ENCODE data around the gene RCE1. TPM values are rescaled to one million over a fixed set of nuclear protein-coding genes. Genes with fewer than 3 reads are reported as not detected.

RCE1 gene
- total RNA-seq, 2 donors from 2014 or later: 22.2 to 38.0 TPM

GRCh38 chr11:66886671-66887221 is 43.5 kb downstream of the RCE1 start:
- H3K9me3 Mint-ChIP-seq: no peaks in the 10 kb centered on the region
- ATAC-seq: no peak

GRCh38 chr11:66887526-66887925 is 44.3 kb downstream of the RCE1 start:
- Mint-ChIP-seq H3K36me3 (no peaks in the 10 kb centered on the region), H3K9me3 (no peaks in the 10 kb centered on the region), H3K27ac (peak overlapping the region in 1 of 2 donors; percentile 17)
- DNase-seq (ENCODE audit: low spot score in 2 of 2) (no peak), ATAC-seq (no peak)

More at GRCh38 chr11:66886671-66887221, 43.5 kb downstream of the RCE1 start:
- Mint-ChIP-seq H3K36me3 (no peaks in the 10 kb centered on the region), H3K27ac (peak overlapping the region; percentile 9 to 22)
- no peak for DNase-seq (ENCODE audit: low spot score in 2 of 2)

GRCh38 chr11:66888282-66888681 is 45.0 kb downstream of the RCE1 start:
- Mint-ChIP-seq H3K9me3 (no peaks in the 10 kb centered on the region), H3K27ac (peak overlapping the region in 1 of 2 donors; percentile 18), H3K36me3 (no peaks in the 10 kb centered on the region)
- no peak for ATAC-seq
- no peak for DNase-seq (ENCODE audit: low spot score in 2 of 2)

GRCh38 chr11:66889960-66890359 is 46.7 kb downstream of the RCE1 start:
- no peak for ATAC-seq
- Mint-ChIP-seq H3K9me3 (no peaks in the 10 kb centered on the region), H3K36me3 (no peaks in the 10 kb centered on the region), H3K27ac (no peak overlapping the region)
- DNase-seq (ENCODE audit: low spot score in 2 of 2): no peak

- ATAC-seq (peak; percentile 99 to 100), DNase-seq (ENCODE audit: low spot score in 2 of 2) (peak; percentile 60 to 67)
- Mint-ChIP-seq H3K27ac (peak overlapping the region; percentile 15 to 49), H3K36me3 (no peaks in the 10 kb centered on the region), H3K9me3 (no peaks in the 10 kb centered on the region)
Measured at GRCh38 chr11:66891851-66892660, 48.8 kb downstream of the RCE1 start.

- Mint-ChIP-seq H3K27ac (peak overlapping the region in 1 of 2 donors; percentile 7), H3K9me3 (no peaks in the 10 kb centered on the region), H3K36me3 (no peaks in the 10 kb centered on the region)
- ATAC-seq (no peak), DNase-seq (ENCODE audit: low spot score in 2 of 2) (no peak)
Measured at GRCh38 chr11:66892911-66893310, 49.7 kb downstream of the RCE1 start.

- H3K27ac Mint-ChIP-seq: no peak overlapping the region
- ATAC-seq (no peak), DNase-seq (ENCODE audit: low spot score in 2 of 2) (no peak)
- no peaks in the 10 kb centered on the region for H3K9me3 Mint-ChIP-seq
- H3K36me3 Mint-ChIP-seq: no peaks in the 10 kb centered on the region
Measured at GRCh38 chr11:66894141-66894540, 50.9 kb downstream of the RCE1 start.

Other genes with a start within 250 kb of the RCE1 start
- gene RBM14, start 226.8 kb upstream of the RCE1 start, total RNA-seq: 100 to 1,000 TPM; 147 to 182 TPM
- 100 to 1,000 TPM in 1 of 2 donors, 10 to 100 TPM in 1; 87.0 to 132 TPM for gene RBM4, start 204.7 kb upstream of the RCE1 start, total RNA-seq
- gene RBM4B, start 165.6 kb upstream of the RCE1 start, total RNA-seq: 10 to 100 TPM; 15.2 to 19.8 TPM
- 1 to 10 TPM; 1.4 to 1.8 TPM for gene SPTBN2, start 114.2 kb upstream of the RCE1 start, total RNA-seq
- 10 to 100 TPM; 23.9 TPM for gene LRFN4, start 13.6 kb downstream of the RCE1 start, total RNA-seq
- gene PC, start 114.9 kb downstream of the RCE1 start, total RNA-seq: 10 to 100 TPM in 1 of 2 donors, 1 to 10 TPM in 1; 4.6 to 11.5 TPM
- gene C11orf86, start 131.9 kb downstream of the RCE1 start, total RNA-seq: not detected
- under 1 TPM in 1 of 2 donors, not detected in 1; 0.05 TPM for gene SYT12, start 179.7 kb downstream of the RCE1 start, total RNA-seq
- under 1 TPM; 0.68 to 0.89 TPM for gene RHOD, start 213.4 kb downstream of the RCE1 start, total RNA-seq

Measured in activated naive CD4-positive, alpha-beta T cell treated with anti-CD3 and anti-CD28 coated beads, Interleukin-2, amount 50 U/mL, for 72 hours (primary cell).